B cell (primary cell): Measurements from ENCODE around the gene TRRAP. TPM values are rescaled to one million over a fixed set of nuclear protein-coding genes. Genes with fewer than 3 reads are reported as not detected.

Experiments used
- ATAC-seq: fragments of 200-7000 bp; cut with Tn5 transposase; one replicate; pipeline ENCODE4 v1.10.0; 2021; ENCODE audit warnings: low read depth, mild to moderate bottlenecking, moderate number of reproducible peaks, moderate library complexity
- CTCF ChIA-PET: fragments of 350-600 bp; sonication (Branson Sonifier 250); formaldehyde crosslinking; loops from one replicate; lab custom pipeline; 2021; ENCODE audit warnings: antibody characterized with exemption, inconsistent platforms; lab: Charles Lee
- POLR2A ChIA-PET: fragments of 350-600 bp; sonication (Branson Sonifier 250); formaldehyde crosslinking; loops from one replicate; lab custom pipeline; 2021; ENCODE audit warnings: antibody characterized with exemption; lab: Charles Lee
- DNase-seq: peaks from one replicate; pipeline ENCODE4 v3.0.0; 2013
- H2AFZ ChIP-seq: 2 replicates; pipeline ENCODE4 v1.6.1; 2012; ENCODE audit warnings: mild to moderate bottlenecking, low read depth, low read length; ENCODE audit not compliant: insufficient read depth, poor library complexity, severe bottlenecking
- H3K27ac ChIP-seq, 2 donors: 1 replicate in 1 of 2; 2 replicates in 1 of 2; pipeline ENCODE4 v1.5.1; 2012 to 2013; ENCODE audit warnings: low read length in 2 of 2, mild to moderate bottlenecking in 2 of 2, moderate library complexity in 1 of 2
- H3K27me3 ChIP-seq, 4 experiments: fragments of 200-600 bp in 1 of 4; sonication (generic) in 1 of 4; replicated peaks in 1 of 4; 1 replicate in 2 of 4; 2 replicates in 2 of 4; pipeline versions ENCODE4 v1.6.1 to v1.7.0; 2013 to 2016; ENCODE audit warnings: low read length in 3 of 4, mild to moderate bottlenecking in 2 of 4, mixed read lengths in 1 of 4, moderate library complexity in 1 of 4; ENCODE audit not compliant: insufficient read depth in 4 of 4, control insufficient read depth in 3 of 4; ENCODE audit errors: control extremely low read depth in 1 of 4
- H3K36me3 ChIP-seq, 2 experiments: replicated peaks in 1 of 2; 1 replicate in 1 of 2; 2 replicates in 1 of 2; pipeline versions ENCODE4 v1.6.1 to v1.7.1; 2013; ENCODE audit warnings: low read length in 1 of 2; ENCODE audit not compliant: insufficient read depth in 2 of 2, control insufficient read depth in 1 of 2; ENCODE audit errors: control extremely low read depth in 1 of 2, extremely low read depth in 1 of 2
- H3K4me1 ChIP-seq, 2 donors: fragments of 200-600 bp in 1 of 2; sonication (generic) in 1 of 2; 1 replicate in 1 of 2; 2 replicates in 1 of 2; pipeline versions ENCODE4 v1.5.1 to v1.6.1; 2013 to 2017; ENCODE audit warnings: low read length in 2 of 2; ENCODE audit not compliant: control insufficient read depth in 2 of 2, insufficient read depth in 2 of 2
- H3K4me2 ChIP-seq: replicated peaks from 2 replicates; pipeline ENCODE3; 2012; ENCODE audit warnings: mild to moderate bottlenecking, low read depth, low read length; ENCODE audit not compliant: poor library complexity, severe bottlenecking
- H3K4me3 ChIP-seq, 5 experiments: fragments of 200-600 bp in 1 of 5; sonication (generic) in 1 of 5; 1 replicate in 3 of 5; 2 replicates in 2 of 5; pipeline versions ENCODE4 v1.5.1 to v1.7.0; 2011 to 2016; ENCODE audit warnings: low read length in 4 of 5, mild to moderate bottlenecking in 4 of 5, low read depth in 2 of 5, control low read depth in 1 of 5, moderate library complexity in 1 of 5; ENCODE audit not compliant: insufficient read depth in 1 of 5; ENCODE audit errors: control extremely low read depth in 1 of 5, extremely low read depth in 1 of 5
- H3K79me2 ChIP-seq: fragments of 200-600 bp; sonication (generic); one replicate; pipeline ENCODE4 v1.6.0; 2016; ENCODE audit warnings: low read length; ENCODE audit not compliant: control insufficient read depth, insufficient read depth
- H3K9ac ChIP-seq: fragments of 200-600 bp; sonication (generic); 2 replicates; pipeline ENCODE4 v1.6.1; 2017; ENCODE audit warnings: mild to moderate bottlenecking, low read length, moderate library complexity
- H3K9me3 ChIP-seq, 3 donors: one replicate each; pipeline versions ENCODE4 v1.6.1 to v1.7.1; 2013; ENCODE audit warnings: low read length in 2 of 3; ENCODE audit not compliant: control insufficient read depth in 2 of 3, insufficient read depth in 1 of 3; ENCODE audit errors: control extremely low read depth in 1 of 3
- H4K20me1 ChIP-seq: 2 replicates; pipeline ENCODE4 v1.6.0; 2012; ENCODE audit warnings: mild to moderate bottlenecking, low read length; ENCODE audit not compliant: insufficient read depth, control insufficient read depth, poor library complexity, severe bottlenecking
- H3K27ac Mint-ChIP-seq: one replicate; pipeline ENCODE4 v1.8.0; 2021; ENCODE audit warnings: mixed read lengths
- H3K27me3 Mint-ChIP-seq: one replicate; pipeline ENCODE4 v1.8.0; 2021; ENCODE audit warnings: mixed read lengths
- H3K4me1 Mint-ChIP-seq: one replicate; pipeline ENCODE4 v1.8.0; 2021; ENCODE audit warnings: mixed read lengths
- H3K4me3 Mint-ChIP-seq: one replicate; pipeline ENCODE4 v1.8.0; 2021; ENCODE audit warnings: mixed read lengths
- H3K9me3 Mint-ChIP-seq: one replicate; pipeline ENCODE4 v1.8.0; 2022; ENCODE audit warnings: mixed read lengths; ENCODE audit not compliant: insufficient read depth
- CTCF ChIP-seq: fragments of 200-600 bp; IDR thresholded peaks from one replicate; pipeline ENCODE4 v1.8.0; 2022; ENCODE audit warnings: antibody characterized with exemption, mild to moderate bottlenecking
- EZH2 ChIP-seq: IDR thresholded peaks from 2 replicates; pipeline ENCODE4 v1.6.1; 2012; ENCODE audit warnings: borderline replicate concordance, low read depth, mild to moderate bottlenecking, moderate library complexity, low read length; ENCODE audit not compliant: insufficient read depth, poor library complexity, severe bottlenecking
- WGBS: methylation state at CpG from one replicate; pipeline ENCODE4 v1.1.5; 2013; ENCODE audit warnings: missing lambda C conversion rate; ENCODE audit not compliant: insufficient coverage; 5-methylcytosine and 5-hydroxymethylcytosine counted together
- intact Hi-C: fragments of 100-400 bp; cut with micrococcal nuclease; formaldehyde crosslinking; loops from one replicate; pipeline ENCODE4 v1.10.0; 2022
- polyA plus RNA-seq: library from polyadenylated mRNA; depleted of rRNA; stranded (reverse); fragments of >200 nt; gene quantifications from 2 replicates; pipeline ENCODE4 v1.2.3, GENCODE V29; 2012
- total RNA-seq, 2 donors: library from RNA; stranded (reverse); fragments of 120-200 nt in 1 of 2; gene quantifications; 1 replicate in 1 of 2; 2 replicates in 1 of 2; pipeline versions ENCODE4 v1.2.3 to v1.2.4, GENCODE V29; 2013 to 2022

The TRRAP gene
- total and polyA plus RNA-seq, 2 donors (not counting 1 experiment from before 2014, with no cell fraction given), result 25.4 to 102 TPM

- intact Hi-C loops, result no loop called here
- Histone ChIP-seq H3K36me3 (peaks cover 0 to 73% of the 10 kb centered on the region in 2 experiments), H3K4me1 (no peaks in the 10 kb centered on the region), H3K4me3 (no peak overlapping the region), H3K9ac (no peak overlapping the region), H3K79me2 (no peaks in the 10 kb centered on the region), H2AFZ (no peak overlapping the region), H3K9me3 (no peaks in the 10 kb centered on the region), H3K27ac (no peak overlapping the region), H4K20me1 (no peaks in the 10 kb centered on the region), H3K4me2 (no peak overlapping the region), H3K27me3 (no peaks in the 10 kb centered on the region)
- H3K27ac Mint-ChIP-seq, result no peak overlapping the region
- H3K9me3 Mint-ChIP-seq, result no peaks in the 10 kb centered on the region
- whole genome bisulfite sequencing, result 95% methylated on average over 23 of the region's 23 CpGs
- POLR2A ChIA-PET, result no interaction called here
- H3K27me3 Mint-ChIP-seq, result no peaks in the 10 kb centered on the region
- TF ChIP-seq CTCF (no peak), EZH2 (no peak)
- H3K4me1 Mint-ChIP-seq, result peaks cover 7% of the 10 kb centered on the region
- ATAC-seq (no peak), DNase-seq (no peak)
- CTCF ChIA-PET, result no interaction called here
- no peak overlapping the region for H3K4me3 Mint-ChIP-seq
These were observed 129.9 kb downstream of the TRRAP start for GRCh38 chr7:99008181-99008631.

- no peak for ATAC-seq
- Histone ChIP-seq H3K9ac (no peak overlapping the region), H3K9me3 (no peaks in the 10 kb centered on the region), H2AFZ (no peak overlapping the region), H3K4me2 (no peak overlapping the region), H3K36me3 (peaks cover 0 to 76% of the 10 kb centered on the region in 2 experiments), H3K4me3 (no peak overlapping the region), H3K4me1 (no peaks in the 10 kb centered on the region), H3K79me2 (no peaks in the 10 kb centered on the region), H4K20me1 (no peaks in the 10 kb centered on the region), H3K27ac (no peak overlapping the region), H3K27me3 (no peaks in the 10 kb centered on the region)
- TF ChIP-seq EZH2 (no peak), CTCF (no peak)
- H3K4me1 Mint-ChIP-seq, result peaks cover 7% of the 10 kb centered on the region
- ChIA-PET POLR2A (no interaction called here), CTCF (no interaction called here)
- H3K27ac Mint-ChIP-seq, result no peak overlapping the region
- no peaks in the 10 kb centered on the region for H3K27me3 Mint-ChIP-seq
- WGBS, result 93% methylated on average over 11 of the region's 11 CpGs
- DNase-seq, result no peak
- H3K4me3 Mint-ChIP-seq, result no peak overlapping the region
- no peaks in the 10 kb centered on the region for H3K9me3 Mint-ChIP-seq
- intact Hi-C loops, result no loop called here
These were observed 130.7 kb downstream of the TRRAP start for GRCh38 chr7:99008921-99009530.
